Central memory CD8-positive, alpha-beta T cell (primary cell): ENCODE results near the gene KCNQ1.

Source experiments
- ATAC-seq: fragments of 150-1000 bp; cut with Tn5 transposase; replicated peaks from 2 replicates; pipeline ENCODE4 v1.10.0; 2022; ENCODE audit warnings: mild to moderate bottlenecking, moderate FRiP score, moderate number of reproducible peaks; ENCODE audit not compliant: poor library complexity, severe bottlenecking; ENCODE audit errors: extremely low read depth
- DNase-seq, 2 donors: peaks; one replicate each; pipeline ENCODE4 v3.0.0; 2021; ENCODE audit warnings: low spot score in 2 of 2
- H3K27ac Mint-ChIP-seq: one replicate; pipeline ENCODE4 v1.8.0; 2022; ENCODE audit warnings: low read depth, mild to moderate bottlenecking, moderate library complexity, mixed read lengths
- H3K27me3 Mint-ChIP-seq: one replicate; pipeline ENCODE4 v1.8.0; 2022; ENCODE audit warnings: mixed read lengths
- H3K36me3 Mint-ChIP-seq: one replicate; pipeline ENCODE4 v1.8.0; 2022; ENCODE audit warnings: mild to moderate bottlenecking, moderate library complexity, mixed read lengths; ENCODE audit not compliant: insufficient read depth
- H3K4me1 Mint-ChIP-seq: one replicate; pipeline ENCODE4 v1.8.0; 2022; ENCODE audit warnings: mixed read lengths
- H3K4me3 Mint-ChIP-seq: one replicate; pipeline ENCODE4 v1.8.0; 2022; ENCODE audit warnings: mild to moderate bottlenecking, moderate library complexity, mixed read lengths
- H3K9me3 Mint-ChIP-seq: one replicate; pipeline ENCODE4 v1.8.0; 2022; ENCODE audit warnings: mixed read lengths

The KCNQ1 gene

GRCh38 chr11:2734181-2735052, 289.6 kb downstream of the KCNQ1 start:
- H3K36me3 Mint-ChIP-seq: peaks cover 3% of the 10 kb centered on the region
- DNase-seq (no peak), ATAC-seq (no peak)
- H3K4me3 Mint-ChIP-seq: no peak overlapping the region
- H3K27ac Mint-ChIP-seq: no peak overlapping the region
- no peaks in the 10 kb centered on the region for H3K9me3 Mint-ChIP-seq
- H3K27me3 Mint-ChIP-seq: no peaks in the 10 kb centered on the region
- H3K4me1 Mint-ChIP-seq: no peaks in the 10 kb centered on the region

GRCh38 chr11:2735053-2735589, 290.3 kb downstream of the KCNQ1 start:
- Mint-ChIP-seq H3K27me3 (no peaks in the 10 kb centered on the region), H3K27ac (no peak overlapping the region), H3K4me1 (no peaks in the 10 kb centered on the region), H3K9me3 (no peaks in the 10 kb centered on the region), H3K36me3 (peaks cover 3% of the 10 kb centered on the region), H3K4me3 (no peak overlapping the region)
- DNase-seq: no peak
- no peak for ATAC-seq

- no peaks in the 10 kb centered on the region for H3K4me1 Mint-ChIP-seq
- H3K9me3 Mint-ChIP-seq: no peaks in the 10 kb centered on the region
- H3K27me3 Mint-ChIP-seq: no peaks in the 10 kb centered on the region
- H3K36me3 Mint-ChIP-seq: peaks cover 3% of the 10 kb centered on the region
- no peak for DNase-seq
- no peak overlapping the region for H3K27ac Mint-ChIP-seq
- no peak overlapping the region for H3K4me3 Mint-ChIP-seq
- ATAC-seq: no peak
Observed at GRCh38 chr11:2736577-2737225, 291.9 kb downstream of the KCNQ1 start.

GRCh38 chr11:2737226-2737590, 292.4 kb downstream of the KCNQ1 start:
- no peak for ATAC-seq
- Mint-ChIP-seq H3K27ac (no peak overlapping the region), H3K4me3 (no peak overlapping the region), H3K36me3 (peaks cover 3% of the 10 kb centered on the region), H3K9me3 (no peaks in the 10 kb centered on the region), H3K4me1 (no peaks in the 10 kb centered on the region), H3K27me3 (no peaks in the 10 kb centered on the region)
- no peak for DNase-seq

- ATAC-seq: no peak
- no peak for DNase-seq
Observed at GRCh38 chr11:2737866-2738265, 293.1 kb downstream of the KCNQ1 start.

GRCh38 chr11:2738551-2739431, 294.0 kb downstream of the KCNQ1 start:
- no peak for ATAC-seq
- no peaks in the 10 kb centered on the region for H3K4me1 Mint-ChIP-seq
- DNase-seq: no peak
- no peaks in the 10 kb centered on the region for H3K9me3 Mint-ChIP-seq
- H3K36me3 Mint-ChIP-seq: peaks cover 2% of the 10 kb centered on the region
- no peaks in the 10 kb centered on the region for H3K27me3 Mint-ChIP-seq
- H3K4me3 Mint-ChIP-seq: no peak overlapping the region
- no peak overlapping the region for H3K27ac Mint-ChIP-seq

More at GRCh38 chr11:2737866-2738265, 293.1 kb downstream of the KCNQ1 start:
- Mint-ChIP-seq H3K27me3 (no peaks in the 10 kb centered on the region), H3K4me3 (no peak overlapping the region), H3K9me3 (no peaks in the 10 kb centered on the region), H3K27ac (no peak overlapping the region), H3K36me3 (peaks cover 3% of the 10 kb centered on the region), H3K4me1 (no peaks in the 10 kb centered on the region)

GRCh38 chr11:2739531-2740274, 294.9 kb downstream of the KCNQ1 start:
- Mint-ChIP-seq H3K27me3 (no peaks in the 10 kb centered on the region), H3K9me3 (no peaks in the 10 kb centered on the region), H3K27ac (no peak overlapping the region), H3K36me3 (no peaks in the 10 kb centered on the region), H3K4me3 (no peak overlapping the region), H3K4me1 (no peaks in the 10 kb centered on the region)
- DNase-seq (no peak), ATAC-seq (no peak)

GRCh38 chr11:2740275-2740940, 295.6 kb downstream of the KCNQ1 start:
- no peak overlapping the region for H3K27ac Mint-ChIP-seq
- no peaks in the 10 kb centered on the region for H3K36me3 Mint-ChIP-seq
- no peak for DNase-seq
- no peak for ATAC-seq
- no peaks in the 10 kb centered on the region for H3K27me3 Mint-ChIP-seq
- H3K9me3 Mint-ChIP-seq: no peaks in the 10 kb centered on the region
- no peaks in the 10 kb centered on the region for H3K4me1 Mint-ChIP-seq
- no peak overlapping the region for H3K4me3 Mint-ChIP-seq

- no peaks in the 10 kb centered on the region for H3K9me3 Mint-ChIP-seq
- no peak for ATAC-seq
- no peak for DNase-seq
- H3K27ac Mint-ChIP-seq: no peak overlapping the region
- no peaks in the 10 kb centered on the region for H3K27me3 Mint-ChIP-seq
- no peak overlapping the region for H3K4me3 Mint-ChIP-seq
- no peaks in the 10 kb centered on the region for H3K36me3 Mint-ChIP-seq
- no peaks in the 10 kb centered on the region for H3K4me1 Mint-ChIP-seq
Observed at GRCh38 chr11:2741006-2741376, 296.2 kb downstream of the KCNQ1 start.

- H3K4me3 Mint-ChIP-seq: no peak overlapping the region
- H3K27me3 Mint-ChIP-seq: no peaks in the 10 kb centered on the region
- no peaks in the 10 kb centered on the region for H3K4me1 Mint-ChIP-seq
- no peak for ATAC-seq
- H3K27ac Mint-ChIP-seq: no peak overlapping the region
- no peak for DNase-seq
- H3K9me3 Mint-ChIP-seq: no peaks in the 10 kb centered on the region
- no peaks in the 10 kb centered on the region for H3K36me3 Mint-ChIP-seq
Observed at GRCh38 chr11:2741377-2742131, 296.7 kb downstream of the KCNQ1 start.

- H3K27ac Mint-ChIP-seq: no peak overlapping the region
- DNase-seq (no peak), ATAC-seq (no peak)
- H3K27me3 Mint-ChIP-seq: no peaks in the 10 kb centered on the region
- H3K36me3 Mint-ChIP-seq: no peaks in the 10 kb centered on the region
- no peaks in the 10 kb centered on the region for H3K9me3 Mint-ChIP-seq
- H3K4me1 Mint-ChIP-seq: no peaks in the 10 kb centered on the region
- H3K4me3 Mint-ChIP-seq: no peak overlapping the region
Observed at GRCh38 chr11:2742201-2742600, 297.4 kb downstream of the KCNQ1 start.
